ENCODE data around the gene EML4.

EML4 gene

DNA sequence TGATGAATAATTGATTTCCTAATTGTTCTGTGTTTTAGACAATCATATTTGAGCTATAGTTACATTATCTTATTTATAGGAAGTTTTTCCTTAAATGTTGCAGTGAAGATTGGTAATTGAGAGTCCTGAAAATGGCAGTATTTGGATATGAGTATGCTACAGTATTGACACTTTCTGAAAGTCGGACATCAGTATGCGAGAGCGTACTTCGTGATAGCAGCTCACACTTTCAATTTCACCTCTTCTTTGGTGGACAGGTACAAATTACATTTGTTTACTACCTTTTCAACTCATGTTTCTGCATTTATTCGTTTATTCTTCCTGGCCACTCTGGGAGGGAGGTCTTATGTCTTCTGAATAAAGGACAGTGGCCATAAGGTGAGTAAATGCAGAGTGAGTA, 38.7 kb downstream of the EML4 start:
- no peak for DNase-seq (ENCODE audit: low read depth)
- no peak overlapping the region for H3K4me3 ChIP-seq (ENCODE audit: control insufficient read depth, low read depth, low read length)
- TF ChIP-seq, protein P1, sequence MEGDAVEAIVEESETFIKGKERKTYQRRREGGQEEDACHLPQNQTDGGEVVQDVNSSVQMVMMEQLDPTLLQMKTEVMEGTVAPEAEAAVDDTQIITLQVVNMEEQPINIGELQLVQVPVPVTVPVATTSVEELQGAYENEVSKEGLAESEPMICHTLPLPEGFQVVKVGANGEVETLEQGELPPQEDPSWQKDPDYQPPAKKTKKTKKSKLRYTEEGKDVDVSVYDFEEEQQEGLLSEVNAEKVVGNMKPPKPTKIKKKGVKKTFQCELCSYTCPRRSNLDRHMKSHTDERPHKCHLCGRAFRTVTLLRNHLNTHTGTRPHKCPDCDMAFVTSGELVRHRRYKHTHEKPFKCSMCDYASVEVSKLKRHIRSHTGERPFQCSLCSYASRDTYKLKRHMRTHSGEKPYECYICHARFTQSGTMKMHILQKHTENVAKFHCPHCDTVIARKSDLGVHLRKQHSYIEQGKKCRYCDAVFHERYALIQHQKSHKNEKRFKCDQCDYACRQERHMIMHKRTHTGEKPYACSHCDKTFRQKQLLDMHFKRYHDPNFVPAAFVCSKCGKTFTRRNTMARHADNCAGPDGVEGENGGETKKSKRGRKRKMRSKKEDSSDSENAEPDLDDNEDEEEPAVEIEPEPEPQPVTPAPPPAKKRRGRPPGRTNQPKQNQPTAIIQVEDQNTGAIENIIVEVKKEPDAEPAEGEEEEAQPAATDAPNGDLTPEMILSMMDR (IDR thresholded peaks at IDR 0.05; ENCODE audit: control insufficient read depth, insufficient read depth, low read depth, low read length, missing control alignments) = no peak

DNA sequence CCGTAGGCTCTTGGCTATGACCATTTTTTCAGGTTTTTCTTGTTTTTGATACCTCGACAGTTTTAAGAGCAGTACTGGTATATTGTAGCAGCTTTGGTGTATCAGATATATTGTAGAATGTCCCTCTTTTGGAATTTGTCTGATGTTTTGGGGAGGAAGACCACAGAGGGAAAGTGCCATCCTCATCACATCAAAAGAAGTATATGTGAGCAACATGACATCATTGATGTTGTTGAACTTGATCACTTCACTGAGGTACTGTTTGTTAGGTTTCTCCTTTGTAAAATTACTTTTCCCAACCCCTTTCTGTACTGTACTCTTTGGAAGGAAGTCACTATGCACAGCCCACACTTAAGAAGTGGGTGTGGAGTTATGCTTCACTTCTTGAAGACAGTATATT, 41.0 kb downstream of the EML4 start:
- TF ChIP-seq, protein P1 (IDR thresholded peaks at IDR 0.05; ENCODE audit: control insufficient read depth, insufficient read depth, low read depth, low read length, missing control alignments) = no peak
- no peak overlapping the region for H3K4me3 ChIP-seq (ENCODE audit: control insufficient read depth, low read depth, low read length)
- no peak for DNase-seq (ENCODE audit: low read depth)

DNA sequence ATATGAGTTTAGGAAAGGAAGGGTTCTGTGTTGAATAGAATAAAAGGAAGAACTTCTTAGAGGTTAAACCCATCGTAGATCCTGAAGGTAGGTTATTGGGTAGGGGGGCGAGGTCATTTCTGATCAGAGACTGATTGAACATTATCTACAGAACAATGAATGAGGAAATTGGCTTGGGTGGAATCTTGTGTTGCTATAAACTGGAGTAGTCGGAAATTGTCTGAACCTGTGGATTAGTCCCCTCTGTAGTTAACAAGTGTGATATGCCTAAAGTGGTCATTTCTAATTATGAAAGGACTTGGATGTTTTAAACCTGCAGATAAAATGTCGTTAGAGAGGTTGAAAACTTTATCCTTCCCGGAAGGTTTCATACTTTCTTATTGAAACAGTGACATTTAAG, 42.1 kb downstream of the EML4 start:
- DNase-seq (ENCODE audit: low read depth) = no peak
- TF ChIP-seq, protein P1 (IDR thresholded peaks at IDR 0.05; ENCODE audit: control insufficient read depth, insufficient read depth, low read depth, low read length, missing control alignments) = no peak
- H3K4me3 ChIP-seq (ENCODE audit: control insufficient read depth, low read depth, low read length) = no peak overlapping the region

DNA sequence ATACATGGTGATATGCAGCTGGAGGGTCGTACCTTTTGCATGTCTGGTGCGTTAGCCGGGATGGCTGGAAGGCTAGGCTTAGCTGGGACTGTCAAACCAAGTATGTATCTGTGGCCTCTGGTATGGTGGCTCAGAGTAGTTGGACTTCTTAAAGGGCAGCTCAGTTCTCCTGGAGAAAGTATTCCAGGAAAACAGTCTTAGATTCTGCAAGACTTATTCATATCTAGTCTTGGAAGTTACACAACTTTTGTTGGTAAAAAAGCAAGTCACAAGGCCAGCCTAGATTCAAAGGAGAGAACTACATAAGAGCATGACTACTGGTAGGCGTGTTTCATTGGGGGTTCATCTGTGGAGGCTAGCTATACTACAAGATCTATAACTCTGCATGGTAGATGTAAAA, 45.5 kb downstream of the EML4 start:
- no peak for DNase-seq (ENCODE audit: low read depth)
- H3K4me3 ChIP-seq (ENCODE audit: control insufficient read depth, low read depth, low read length) = no peak overlapping the region
- TF ChIP-seq, protein P1 (IDR thresholded peaks at IDR 0.05; ENCODE audit: control insufficient read depth, insufficient read depth, low read depth, low read length, missing control alignments) = no peak

DNA sequence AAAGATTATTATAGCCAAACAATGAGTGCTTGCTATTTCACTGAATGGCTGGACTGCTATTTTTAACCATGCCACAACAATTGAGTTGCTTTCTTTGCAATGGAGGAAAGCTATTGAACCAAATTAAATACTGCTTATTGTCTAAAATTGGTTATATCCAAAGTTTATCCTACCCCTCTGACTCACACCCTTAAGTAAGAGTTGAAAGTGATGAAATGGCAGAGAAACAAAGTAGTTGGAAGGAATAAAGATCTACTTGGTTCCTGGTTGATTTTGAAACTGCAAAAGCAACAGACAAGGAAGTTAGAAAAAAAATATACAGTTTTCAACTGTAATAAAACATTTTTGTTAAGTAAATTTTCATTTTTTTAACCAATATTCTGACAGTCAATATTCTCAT, 47.5 kb downstream of the EML4 start:
- TF ChIP-seq, protein P1 (IDR thresholded peaks at IDR 0.05; ENCODE audit: control insufficient read depth, insufficient read depth, low read depth, low read length, missing control alignments) = no peak
- no peak for DNase-seq (ENCODE audit: low read depth)
- H3K4me3 ChIP-seq (ENCODE audit: control insufficient read depth, low read depth, low read length) = no peak overlapping the region

DNA sequence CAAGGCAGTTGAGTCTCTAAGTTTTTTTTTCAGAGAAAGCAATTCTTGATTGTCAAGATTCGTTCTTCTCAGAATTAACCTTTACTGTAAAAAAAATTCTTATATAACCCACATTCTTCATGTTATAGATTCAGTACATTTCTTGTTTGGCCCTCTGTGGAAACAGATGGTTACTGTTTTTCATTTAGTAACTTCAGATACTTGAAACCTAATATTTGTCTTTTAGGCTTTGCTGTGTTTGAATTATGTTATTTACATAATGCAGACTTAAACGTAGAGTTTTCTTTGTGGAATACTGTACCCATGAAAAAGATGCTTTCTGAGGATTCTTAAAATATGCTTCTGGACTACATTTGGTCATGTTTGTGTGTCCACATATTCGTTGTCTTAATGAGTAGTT, 48.2 kb downstream of the EML4 start:
- no peak for DNase-seq (ENCODE audit: low read depth)
- no peak overlapping the region for H3K4me3 ChIP-seq (ENCODE audit: control insufficient read depth, low read depth, low read length)
- TF ChIP-seq, protein P1 (IDR thresholded peaks at IDR 0.05; ENCODE audit: control insufficient read depth, insufficient read depth, low read depth, low read length, missing control alignments) = no peak

DNA sequence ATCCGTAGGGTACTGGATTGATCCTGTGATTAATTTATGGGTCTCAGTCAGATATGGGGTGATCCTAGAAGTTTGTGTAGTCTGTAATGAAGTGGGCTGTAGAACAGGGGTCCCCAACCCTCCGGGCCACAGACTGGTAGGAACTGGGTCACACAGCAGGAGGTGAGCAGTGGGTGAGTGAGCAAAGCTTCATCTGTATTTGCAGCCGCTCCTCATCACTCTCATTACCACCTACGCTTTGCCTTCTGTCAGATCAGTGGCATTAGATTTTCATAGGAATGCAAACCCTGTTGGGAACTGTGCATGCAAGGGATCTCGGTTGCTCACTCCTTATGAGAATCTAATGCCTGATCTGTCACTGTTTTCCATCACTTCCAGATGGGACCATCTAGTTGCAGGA, 48.8 kb downstream of the EML4 start:
- TF ChIP-seq, protein P1 (IDR thresholded peaks at IDR 0.05; ENCODE audit: control insufficient read depth, insufficient read depth, low read depth, low read length, missing control alignments) = no peak
- H3K4me3 ChIP-seq (ENCODE audit: control insufficient read depth, low read depth, low read length) = no peak overlapping the region
- DNase-seq (ENCODE audit: low read depth) = no peak
